Heart left ventricle (tissue), 16 donors: ENCODE measurements around the gene ASPG. TPM values are rescaled to one million over a fixed set of nuclear protein-coding genes. Genes with fewer than 3 reads are reported as not detected.
A peak's percentile ranks its signal among the peaks of the same experiment; 100 is the strongest.

Source experiments
- ATAC-seq, 4 donors: fragments of 200-7000 bp; cut with Tn5 transposase; one replicate each; pipeline ENCODE4 v1.9.1; 2020 to 2022; ENCODE audit warnings: moderate library complexity in 4 of 4, mild to moderate bottlenecking in 3 of 4, moderate number of reproducible peaks in 1 of 4
- DNase-seq, 5 donors: peaks; one replicate each; pipeline ENCODE4 v3.0.0-alpha.2; 2020
- H3K27ac ChIP-seq, 12 donors: fragments of 200-600 bp; sonication (generic) in 4 of 12; one replicate each; pipeline versions ENCODE4 v1.5.0 to v1.8.0; 2016 to 2022; ENCODE audit warnings: mild to moderate bottlenecking in 2 of 12
- H3K27me3 ChIP-seq, 9 donors: fragments of 200-600 bp; sonication (generic) in 2 of 9; one replicate each; pipeline versions ENCODE4 v1.5.1 to v1.8.0; 2016 to 2022; ENCODE audit warnings: mild to moderate bottlenecking in 3 of 9
- H3K36me3 ChIP-seq, 9 donors: fragments of 200-600 bp; sonication (generic) in 2 of 9; one replicate each; pipeline versions ENCODE4 v1.5.0 to v1.8.0; 2018 to 2022; ENCODE audit warnings: mild to moderate bottlenecking in 2 of 9
- H3K4me1 ChIP-seq, 12 donors: fragments of 200-600 bp; sonication (generic) in 4 of 12; one replicate each; pipeline versions ENCODE4 v1.5.0 to v1.8.0; 2016 to 2022; ENCODE audit warnings: mild to moderate bottlenecking in 3 of 12
- H3K4me3 ChIP-seq, 12 donors: fragments of 200-600 bp; sonication (generic) in 4 of 12; one replicate each; pipeline versions ENCODE4 v1.5.0 to v1.8.0; 2017 to 2022; ENCODE audit warnings: mild to moderate bottlenecking in 9 of 12, moderate library complexity in 4 of 12
- H3K9me3 ChIP-seq, 12 donors: fragments of 200-600 bp; sonication (generic) in 4 of 12; one replicate each; pipeline versions ENCODE4 v1.5.0 to v1.8.0; 2016 to 2022; ENCODE audit warnings: mild to moderate bottlenecking in 1 of 12
- CTCF ChIP-seq, 12 donors: fragments of 200-600 bp; sonication (generic) in 4 of 12; IDR thresholded peaks; one replicate each; pipeline versions ENCODE4 v1.5.0 to v1.8.0; 2018 to 2022; ENCODE audit warnings: antibody characterized with exemption in 12 of 12, mild to moderate bottlenecking in 5 of 12
- POLR2A ChIP-seq, 2 donors: fragments of 450-650 bp; IDR thresholded peaks; one replicate each; pipeline ENCODE4 v1.6.1; 2017; ENCODE audit warnings: antibody characterized with exemption in 2 of 2, mild to moderate bottlenecking in 2 of 2, moderate library complexity in 2 of 2
- WGBS, 4 donors: extraction: QIAGEN DNeasy Blood & Tissue Kit in 2 of 4; methylation state at CpG; one replicate each; pipeline versions ENCODE4 v1.1.5 to v1.1.7; 2013 to 2018; 5-methylcytosine and 5-hydroxymethylcytosine counted together
- intact Hi-C, 10 donors: fragments of 100-400 bp; cut with DNase I; formaldehyde crosslinking; loops; one replicate each; pipeline versions ENCODE4 v1.11.1 to v1.14.2; 2022
- polyA plus RNA-seq, 2 donors: library from polyadenylated mRNA; stranded (reverse); fragments of 200-250 nt; gene quantifications; one replicate each; pipeline ENCODE4 v1.2.3, GENCODE V29; 2013
- total RNA-seq, 9 donors: library from RNA; depleted of rRNA in 2 of 9; stranded (reverse); fragments of >200 nt in 2 of 9; fragmentation: NEBNext Ultra II Directional in 3 of 9; extraction: Animal tissue kit (Norgen Biotek cat#: 25700) in 3 of 9; gene quantifications; one replicate each; pipeline versions ENCODE4 v1.1.0 to v1.2.4, GENCODE V29; 2016 to 2023
- donor health status: ischemic (EF 13 %, LVEDD 7.1; RV severe dilation, severe dysfunction).
- donor health status: healthy with polysubstance abuse.
- donor health status: DM: no; HTN: yes; CAD: no.
- donor health status: DM: no; HTN: no; CAD: no.
- donor health status: ischemic (EF 25% LVEDD 6.9; RV normal size, moderate dysfunction).
- donor health status: ischemic (EF 25% LVEDD 5.7; RV mildly dilated, moderate dysfunction).
- donor health status: healthy.
- donor health status: DM: yes; HTN: yes; CAD: no.
- donor health status: ischemic (EF 35%, LVEDD 5.7; RV mildly dilated, moderate dysfunction).
- donor health status: nonischemic (EF 11% LVEDD 7.7; RV severe dilation, severe dysfunction).
- donor health status: DM: yes; HTN: yes; CAD: no.
- donor health status: PGD.
- donor health status: ischemic (EF 29% LVEDD 5.4; RV normal size, mild dysfunction).
- donor health status: nonischemic (EF 23%, LVEDD 6.1; RV moderate dilation, normal function).

ASPG gene
- total and polyA plus RNA-seq, 11 donors = 3.2 to 54.6 (median 16.3) TPM

DNA sequence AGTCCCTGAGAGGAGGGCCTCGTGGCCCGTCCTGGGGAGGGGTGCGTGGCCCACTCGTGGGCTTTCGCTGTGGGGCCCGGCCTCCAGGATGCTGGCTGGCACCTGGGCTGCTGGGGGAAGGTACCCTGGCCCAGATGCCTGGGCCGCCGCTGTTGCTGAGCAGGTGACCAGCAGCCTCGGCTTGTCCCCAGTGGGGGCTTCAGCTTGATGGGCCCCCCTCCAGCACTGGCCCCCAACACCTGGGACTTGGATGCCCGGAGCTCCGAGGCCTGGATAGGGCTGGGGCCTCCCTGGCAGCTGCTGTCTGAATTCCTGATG lies 63.7 kb downstream of the ASPG start:
- ATAC-seq (no peak), DNase-seq (peak in 2 of 5 donors; percentile 19 to 58)
- H3K9me3 ChIP-seq = no peaks in the 10 kb centered on the region
- peak overlapping the region in 7 of 12 donors; percentile 8 to 52 (median 36) for H3K27ac ChIP-seq
- H3K4me3 ChIP-seq = peak overlapping the region in 1 of 12 donors; percentile 2
- peaks cover 0 to 50% (median 18%) of the 10 kb centered on the region in 12 donors for H3K4me1 ChIP-seq
- intact Hi-C loops = loop anchor here in 2 of 10 donors (10.0 kb wide), 2 partner anchors 76 to 146 kb away; no protein-coding TSS in a partner anchor
- H3K36me3 ChIP-seq = peaks cover 0 to 12% (median 0%) of the 10 kb centered on the region in 9 donors
- WGBS, 4 donors = 78 to 100% (median 83%) methylated on average over 2 to 11 of the region's 11 CpGs; no CpG with 5 or more reads in 1 of the 4 donors
- H3K27me3 ChIP-seq = no peaks in the 10 kb centered on the region
- TF ChIP-seq POLR2A (IDR thresholded peaks at IDR 0.05) (no peak), CTCF (IDR thresholded peaks at IDR 0.05) (no peak)

- peak in 4 of 5 donors; percentile 55 to 65 (median 63) for DNase-seq
- 42 to 51% (median 46%) methylated on average over 11 to 12 of the region's 12 CpGs for WGBS, 4 donors
- peak overlapping the region in 1 of 12 donors; percentile 2 for H3K4me3 ChIP-seq
- intact Hi-C loops = loop anchor here in 3 of 10 donors (10.0 kb wide), 4 partner anchors 75 to 215 kb away; no protein-coding TSS in a partner anchor
- TF ChIP-seq POLR2A (IDR thresholded peaks at IDR 0.05) = no peak
- TF ChIP-seq CTCF (IDR thresholded peaks at IDR 0.05) = no peak
- H3K36me3 ChIP-seq = peaks cover 0 to 12% (median 0%) of the 10 kb centered on the region in 9 donors
- peaks cover 0 to 50% (median 18%) of the 10 kb centered on the region in 12 donors for H3K4me1 ChIP-seq
- no peaks in the 10 kb centered on the region for H3K9me3 ChIP-seq
- no peaks in the 10 kb centered on the region for H3K27me3 ChIP-seq
- ATAC-seq = peak in 3 of 4 donors; percentile 50 to 77 (median 51)
- H3K27ac ChIP-seq = peak overlapping the region in 7 of 12 donors; percentile 8 to 52 (median 36)
Observed at GRCh38 chr14:104149617-104150135, 64.2 kb downstream of the ASPG start.

- intact Hi-C loops = loop anchor here in 2 of 10 donors (10.0 kb wide), 2 partner anchors 124 to 214 kb away; no protein-coding TSS in a partner anchor
- TF ChIP-seq POLR2A (IDR thresholded peaks at IDR 0.05) (no peak), CTCF (IDR thresholded peaks at IDR 0.05) (peak in 3 of 12 donors; percentile 10 to 29 (median 14))
- Histone ChIP-seq H3K27ac (peak overlapping the region in 2 of 12 donors; percentile 32 to 52), H3K4me1 (peaks cover 0 to 55% (median 18%) of the 10 kb centered on the region in 12 donors), H3K9me3 (no peaks in the 10 kb centered on the region), H3K27me3 (no peaks in the 10 kb centered on the region), H3K4me3 (no peak overlapping the region), H3K36me3 (peaks cover 0 to 12% (median 0%) of the 10 kb centered on the region in 9 donors)
- 11 to 47% (median 46%) methylated on average over 9 to 19 of the region's 19 CpGs for WGBS, 4 donors
- ATAC-seq (peak in 1 of 4 donors; percentile 40), DNase-seq (peak in 1 of 5 donors; percentile 59)
Observed at GRCh38 chr14:104150136-104151025, 64.9 kb downstream of the ASPG start.

DNA sequence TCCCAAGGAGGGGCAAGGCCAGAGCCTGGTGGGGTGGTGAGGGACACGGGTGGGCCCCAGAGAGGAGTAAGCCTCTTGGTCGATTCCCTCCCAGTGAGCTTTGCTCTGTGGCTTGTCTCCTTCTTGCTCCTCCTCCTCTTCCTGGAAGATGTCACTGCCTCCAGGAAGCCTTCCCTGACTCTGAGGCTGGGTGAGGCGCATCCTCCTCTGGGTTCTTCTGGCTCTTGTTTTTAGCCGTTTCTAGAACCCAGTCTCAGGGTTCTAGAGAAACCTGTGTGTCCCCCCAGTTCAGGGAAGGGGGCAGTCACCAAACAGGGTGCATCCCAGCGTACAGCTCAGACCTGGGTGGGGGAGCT lies 65.5 kb downstream of the ASPG start:
- H3K4me1 ChIP-seq = peaks cover 0 to 61% (median 20%) of the 10 kb centered on the region in 12 donors

More for the DNA sequence above, 65.5 kb downstream of the ASPG start:
- no peak overlapping the region for H3K4me3 ChIP-seq
- H3K9me3 ChIP-seq = no peaks in the 10 kb centered on the region
- TF ChIP-seq POLR2A (IDR thresholded peaks at IDR 0.05) = no peak
- TF ChIP-seq CTCF (IDR thresholded peaks at IDR 0.05) = no peak
- WGBS, 4 donors = 82 to 90% (median 88%) methylated on average over 5 of the region's 5 CpGs
- no peaks in the 10 kb centered on the region for H3K27me3 ChIP-seq
- intact Hi-C loops = loop anchor here in 2 of 10 donors (10.0 kb wide), 2 partner anchors 124 to 214 kb away; no protein-coding TSS in a partner anchor
- no peak for DNase-seq
- peaks cover 0 to 12% (median 0%) of the 10 kb centered on the region in 9 donors for H3K36me3 ChIP-seq
- H3K27ac ChIP-seq = no peak overlapping the region
- ATAC-seq = no peak
